ENCODE data around the gene WNT3.
"Not testable (repeated sequence)": the region's sequence is repeated elsewhere in the genome, so short reads cannot be mapped to it uniquely, and the experiment has no call there.

WNT3 gene

GRCh38 chr17:46780003-46780373 lies 38.5 kb downstream of the WNT3 start:
- DNase-seq: no peak

- DNase-seq: no peak
These were observed 40.3 kb downstream of the WNT3 start for GRCh38 chr17:46777943-46778915.

GRCh38 chr17:46776298-46777005 lies 42.0 kb downstream of the WNT3 start:
- no peak for DNase-seq

- no peak for DNase-seq
These were observed 44.3 kb downstream of the WNT3 start for GRCh38 chr17:46774108-46774737.

- DNase-seq: no peak
These were observed 44.8 kb downstream of the WNT3 start for GRCh38 chr17:46773676-46774075.

- no peak for DNase-seq
These were observed 45.3 kb downstream of the WNT3 start for GRCh38 chr17:46773221-46773605.

GRCh38 chr17:46772475-46773220 lies 45.8 kb downstream of the WNT3 start:
- DNase-seq: no peak

GRCh38 chr17:46771561-46772474 lies 46.7 kb downstream of the WNT3 start:
- peak; percentile 15 for DNase-seq

GRCh38 chr17:46770818-46771560 lies 47.5 kb downstream of the WNT3 start:
- DNase-seq: no peak

- no peak for DNase-seq
These were observed 48.1 kb downstream of the WNT3 start for GRCh38 chr17:46770439-46770817.

GRCh38 chr17:46769531-46770438 lies 48.7 kb downstream of the WNT3 start:
- DNase-seq: no peak

- DNase-seq: not testable (repeated sequence)
These were observed 49.6 kb downstream of the WNT3 start for GRCh38 chr17:46768896-46769295.

GRCh38 chr17:46768540-46768870 lies 50.0 kb downstream of the WNT3 start:
- no peak for DNase-seq

GRCh38 chr17:46766493-46767491 lies 51.7 kb downstream of the WNT3 start:
- no peak for DNase-seq

- DNase-seq: no peak
These were observed 53.0 kb downstream of the WNT3 start for GRCh38 chr17:46765453-46765852.

GRCh38 chr17:46764709-46765401 lies 53.6 kb downstream of the WNT3 start:
- no peak for DNase-seq

GRCh38 chr17:46764000-46764708 lies 54.3 kb downstream of the WNT3 start:
- no peak for DNase-seq
